Mesenchymal stem cell (in vitro differentiated cells and primary cell): ENCODE data around the gene MAN2A1.
A peak's percentile ranks its signal among the peaks of the same experiment; 100 is the strongest.

Experiments
- DNase-seq: peaks from one replicate; pipeline ENCODE4 v3.0.0-alpha.2; 2013
- H2AFZ ChIP-seq: one replicate; pipeline ENCODE4 v1.6.1; 2013; ENCODE audit warnings: low read depth, mild to moderate bottlenecking, control low read depth, inconsistent platforms, low read length, moderate library complexity
- H2AK5ac ChIP-seq: 2 replicates; pipeline ENCODE4 v1.6.1; 2013; ENCODE audit warnings: low read length, moderate library complexity, mild to moderate bottlenecking, inconsistent platforms; ENCODE audit not compliant: severe bottlenecking
- H2BK120ac ChIP-seq: one replicate; pipeline ENCODE4 v1.6.1; 2013; ENCODE audit warnings: low read depth, mild to moderate bottlenecking, inconsistent platforms, low read length, moderate library complexity
- H2BK12ac ChIP-seq, 2 experiments: one replicate each; pipeline ENCODE4 v1.6.1; 2013; ENCODE audit warnings: inconsistent platforms in 2 of 2, low read length in 2 of 2, mild to moderate bottlenecking in 2 of 2, moderate library complexity in 2 of 2, control low read depth in 1 of 2
- H2BK15ac ChIP-seq: one replicate; pipeline ENCODE4 v1.6.1; 2013; ENCODE audit warnings: mild to moderate bottlenecking, low read depth, inconsistent platforms; ENCODE audit not compliant: poor library complexity, severe bottlenecking
- H2BK5ac ChIP-seq: 2 replicates; pipeline ENCODE4 v1.6.1; 2013; ENCODE audit warnings: low read depth, mild to moderate bottlenecking, low read length, control low read depth, inconsistent platforms; ENCODE audit not compliant: poor library complexity, severe bottlenecking
- H3K14ac ChIP-seq, 2 experiments: one replicate each; pipeline ENCODE4 v1.6.1; 2013; ENCODE audit warnings: inconsistent platforms in 2 of 2, low read length in 2 of 2, control low read depth in 1 of 2, mild to moderate bottlenecking in 1 of 2, moderate library complexity in 1 of 2
- H3K18ac ChIP-seq, 2 experiments: one replicate each; pipeline ENCODE4 v1.6.1; 2013; ENCODE audit warnings: inconsistent platforms in 2 of 2, low read length in 2 of 2, control low read depth in 1 of 2, low read depth in 1 of 2, mild to moderate bottlenecking in 1 of 2
- H3K23ac ChIP-seq, 2 experiments: one replicate each; pipeline ENCODE4 v1.6.1; 2013; ENCODE audit warnings: inconsistent platforms in 2 of 2, low read length in 2 of 2, mild to moderate bottlenecking in 2 of 2, moderate library complexity in 2 of 2, control low read depth in 1 of 2
- H3K27ac ChIP-seq: 2 replicates; pipeline ENCODE4 v1.5.1; 2013; ENCODE audit warnings: mild to moderate bottlenecking, moderate library complexity, low read length, control low read depth, inconsistent platforms; ENCODE audit not compliant: poor library complexity, severe bottlenecking
- H3K27me3 ChIP-seq, 2 experiments: 2 replicates each; pipeline versions ENCODE4 v1.6.1 to v1.7.0; 2013; ENCODE audit warnings: low read length in 2 of 2, mild to moderate bottlenecking in 2 of 2, moderate library complexity in 2 of 2, control low read depth in 1 of 2, inconsistent platforms in 1 of 2; ENCODE audit not compliant: control insufficient read depth in 1 of 2, insufficient read depth in 1 of 2
- H3K36me3 ChIP-seq, 2 experiments: 2 replicates each; pipeline versions ENCODE4 v1.6.1 to v1.7.0; 2013; ENCODE audit warnings: low read length in 2 of 2, control low read depth in 1 of 2, inconsistent platforms in 1 of 2, low read depth in 1 of 2, mild to moderate bottlenecking in 1 of 2; ENCODE audit not compliant: insufficient read depth in 2 of 2, control insufficient read depth in 1 of 2
- H3K4ac ChIP-seq, 2 experiments: one replicate each; pipeline ENCODE4 v1.6.1; 2013; ENCODE audit warnings: inconsistent platforms in 2 of 2, low read length in 2 of 2, mild to moderate bottlenecking in 2 of 2, moderate library complexity in 2 of 2, control low read depth in 1 of 2, low read depth in 1 of 2
- H3K4me1 ChIP-seq: 2 replicates; pipeline ENCODE4 v1.6.1; 2013; ENCODE audit warnings: low read depth, low read length, control low read depth; ENCODE audit not compliant: control insufficient read depth, insufficient read depth
- H3K4me2 ChIP-seq: 2 replicates; pipeline ENCODE4 v1.6.1; 2013; ENCODE audit warnings: low read length, mild to moderate bottlenecking, inconsistent platforms; ENCODE audit not compliant: poor library complexity, severe bottlenecking
- H3K4me3 ChIP-seq, 2 experiments: 2 replicates each; pipeline versions ENCODE4 v1.5.1 to v1.7.0; 2013; ENCODE audit warnings: low read length in 2 of 2, mild to moderate bottlenecking in 2 of 2, control low read depth in 1 of 2, low read depth in 1 of 2; ENCODE audit not compliant: insufficient read depth in 1 of 2
- H3K79me1 ChIP-seq: replicated peaks from 2 replicates; pipeline ENCODE4 v1.6.1; 2013; ENCODE audit warnings: mild to moderate bottlenecking, control low read depth, low read length, inconsistent platforms; ENCODE audit not compliant: poor library complexity, severe bottlenecking
- H3K9ac ChIP-seq: 2 replicates; pipeline ENCODE4 v1.7.0; 2013; ENCODE audit warnings: mild to moderate bottlenecking, low read length, moderate library complexity
- H3K9me3 ChIP-seq: 2 replicates; pipeline ENCODE4 v1.7.0; 2013; ENCODE audit warnings: mild to moderate bottlenecking, low read length; ENCODE audit not compliant: control insufficient read depth
- H4K8ac ChIP-seq: one replicate; pipeline ENCODE4 v1.6.1; 2013; ENCODE audit warnings: inconsistent platforms, mild to moderate bottlenecking, low read length, moderate library complexity
- H4K91ac ChIP-seq: one replicate; pipeline ENCODE4 v1.6.1; 2013; ENCODE audit warnings: mild to moderate bottlenecking, low read length, inconsistent platforms
- WGBS: methylation state at CpG from one replicate; pipeline ENCODE4 v1.1.7; 2013; ENCODE audit warnings: mixed read lengths; 5-methylcytosine and 5-hydroxymethylcytosine counted together

MAN2A1 gene

DNA sequence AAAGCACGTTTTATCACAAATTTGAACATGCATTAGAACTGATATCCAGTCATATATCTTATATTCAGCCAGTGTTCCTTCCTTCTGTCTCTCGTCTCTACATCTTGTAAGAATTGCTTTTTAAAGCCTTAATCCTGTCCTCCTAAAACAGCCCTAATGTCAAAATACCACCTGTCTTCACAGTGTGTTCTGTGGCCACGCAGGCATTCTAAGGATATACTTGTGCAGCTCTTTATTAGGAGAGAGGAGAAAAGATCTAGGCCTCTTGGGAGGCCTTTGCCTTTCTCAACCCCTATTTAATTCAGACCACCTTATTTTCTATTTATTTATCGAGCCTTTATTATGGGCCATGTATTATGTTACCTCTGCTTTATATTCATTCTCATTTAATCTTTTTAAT lies 78.3 kb downstream of the MAN2A1 start:
- WGBS, result 96% methylated on average over 2 of the region's 4 CpGs
- Histone ChIP-seq H3K79me1 (peaks cover 20% of the 10 kb centered on the region), H3K9me3 (peaks cover 2% of the 10 kb centered on the region), H2BK120ac (no peak overlapping the region), H3K18ac (no peak overlapping the region), H2BK12ac (no peak overlapping the region), H4K91ac (no peak overlapping the region), H3K4ac (no peak overlapping the region), H4K8ac (no peak overlapping the region), H3K27me3 (no peaks in the 10 kb centered on the region), H3K4me1 (no peaks in the 10 kb centered on the region), H2AK5ac (no peak overlapping the region), H2AFZ (no peak overlapping the region), H2BK5ac (no peak overlapping the region), H3K4me2 (no peak overlapping the region), H3K36me3 (peaks cover 6 to 44% of the 10 kb centered on the region in 2 experiments), H2BK15ac (no peak overlapping the region), H3K4me3 (no peak overlapping the region), H3K14ac (no peak overlapping the region), H3K9ac (no peak overlapping the region), H3K23ac (no peak overlapping the region), H3K27ac (no peak overlapping the region)
- no peak for DNase-seq

DNA sequence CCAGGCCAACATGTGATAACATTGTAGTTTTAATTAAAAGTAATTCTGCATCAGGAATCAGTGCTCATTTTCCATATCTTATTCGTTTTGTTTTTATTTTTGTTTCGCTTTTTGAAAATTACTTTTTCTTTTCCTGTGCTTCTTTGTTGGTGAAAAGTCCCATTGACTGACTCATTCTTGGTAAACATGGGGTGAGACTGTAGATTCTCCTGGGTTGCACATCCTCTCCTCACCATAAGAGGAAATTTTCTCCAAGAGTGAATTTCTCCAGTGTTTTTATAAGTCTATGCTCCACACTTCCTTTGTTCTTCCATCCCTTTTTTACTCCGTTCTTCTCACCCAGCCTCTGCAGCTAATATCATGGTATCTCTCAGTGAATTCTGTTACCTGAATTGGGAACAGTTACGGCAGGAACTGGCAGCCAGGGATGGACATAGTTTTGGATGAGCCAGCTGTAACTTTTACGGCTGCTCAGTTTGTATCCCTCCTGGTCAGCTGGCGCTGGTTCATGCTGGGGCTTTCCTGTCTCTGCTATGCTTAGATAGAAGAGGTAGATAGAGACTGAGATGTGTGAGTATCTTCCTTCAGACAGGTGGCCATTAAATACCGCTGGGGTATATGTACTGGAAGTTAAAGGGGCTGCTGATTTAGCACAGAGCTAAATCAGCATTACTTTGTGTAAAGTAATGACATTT lies 80.0 kb downstream of the MAN2A1 start:
- DNase-seq, result no peak

DNA sequence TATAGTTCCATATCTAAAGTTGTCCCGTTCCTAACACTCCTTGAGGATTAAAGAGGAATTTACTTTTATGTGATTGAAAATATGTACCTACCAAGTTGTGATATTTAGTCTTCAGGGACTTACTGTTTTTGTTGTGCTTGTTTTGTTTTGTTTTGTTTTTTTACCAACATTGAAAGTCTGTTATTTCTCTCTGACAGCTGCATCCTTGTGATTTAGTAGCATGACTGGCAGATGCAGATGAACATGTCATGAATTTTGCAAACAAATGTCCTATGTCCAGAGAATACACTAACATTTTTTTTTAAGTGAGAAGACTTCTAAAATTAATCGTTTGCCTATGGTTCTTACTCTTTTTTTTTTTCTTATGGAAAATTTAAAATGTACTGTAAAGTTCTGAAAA lies 85.4 kb downstream of the MAN2A1 start:
- Histone ChIP-seq H2BK12ac (no peak overlapping the region), H2BK5ac (no peak overlapping the region), H3K27ac (no peak overlapping the region), H2BK15ac (no peak overlapping the region), H4K91ac (no peak overlapping the region), H3K79me1 (peaks cover 8% of the 10 kb centered on the region), H3K9me3 (no peaks in the 10 kb centered on the region), H3K4me3 (no peak overlapping the region), H2AFZ (no peak overlapping the region), H2AK5ac (no peak overlapping the region), H3K36me3 (peaks cover 4 to 37% of the 10 kb centered on the region in 2 experiments), H3K23ac (no peak overlapping the region), H3K14ac (no peak overlapping the region), H2BK120ac (no peak overlapping the region), H3K4me1 (no peaks in the 10 kb centered on the region), H4K8ac (no peak overlapping the region), H3K4me2 (no peak overlapping the region), H3K18ac (no peak overlapping the region), H3K4ac (no peak overlapping the region), H3K9ac (no peak overlapping the region), H3K27me3 (no peaks in the 10 kb centered on the region)
- no CpG with 5 or more reads among the region's 2 CpGs for WGBS
- DNase-seq, result no peak

More for the DNA sequence above, 80.0 kb downstream of the MAN2A1 start:
- Histone ChIP-seq H3K18ac (no peak overlapping the region), H2AFZ (no peak overlapping the region), H3K36me3 (peaks cover 4 to 47% of the 10 kb centered on the region in 2 experiments), H3K23ac (no peak overlapping the region), H2BK12ac (no peak overlapping the region), H4K8ac (no peak overlapping the region), H3K4me2 (peak overlapping the region; percentile 33), H2BK15ac (no peak overlapping the region), H3K14ac (no peak overlapping the region), H4K91ac (no peak overlapping the region), H3K27me3 (no peaks in the 10 kb centered on the region), H3K4me1 (no peaks in the 10 kb centered on the region), H2AK5ac (no peak overlapping the region), H3K9me3 (no peaks in the 10 kb centered on the region), H2BK5ac (no peak overlapping the region), H3K4me3 (no peak overlapping the region), H2BK120ac (no peak overlapping the region), H3K4ac (peak overlapping the region in 1 of 2 experiments; percentile 49), H3K79me1 (peaks cover 20% of the 10 kb centered on the region), H3K9ac (no peak overlapping the region), H3K27ac (peak overlapping the region; percentile 23)
- over 99% methylated on average over 6 of the region's 7 CpGs for WGBS

DNA sequence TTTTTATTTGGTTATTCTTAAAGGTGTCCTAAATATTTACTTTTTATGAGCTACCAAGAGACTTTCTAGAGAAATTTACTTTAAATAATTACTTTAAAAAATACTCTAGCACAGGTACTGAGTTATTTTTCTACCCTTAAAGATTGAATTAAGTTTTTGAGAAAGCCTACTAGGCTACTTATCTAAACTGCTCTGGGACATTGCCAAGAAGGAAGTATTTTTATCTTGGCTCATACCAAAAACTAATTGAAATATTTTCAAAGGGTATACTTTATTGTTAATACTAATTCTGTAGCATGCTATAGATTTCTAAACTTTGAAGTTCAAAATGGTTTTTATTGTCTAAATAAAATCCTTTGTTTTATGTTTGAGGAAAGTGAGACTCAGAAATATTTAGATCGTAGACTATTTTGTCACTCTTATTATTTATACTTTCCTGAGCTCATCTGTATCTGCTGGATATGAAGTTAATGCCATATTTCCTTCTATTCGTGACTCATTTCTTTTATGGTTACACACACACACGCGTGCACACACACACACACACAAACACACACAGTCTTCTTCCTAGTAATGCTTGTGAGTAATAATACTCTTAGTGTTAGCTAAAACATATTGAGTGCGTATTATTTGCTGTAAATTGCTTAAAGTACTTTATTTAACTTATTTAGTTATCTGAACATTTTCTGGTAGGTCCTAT lies 89.5 kb downstream of the MAN2A1 start:
- Histone ChIP-seq H3K4me1 (no peaks in the 10 kb centered on the region), H3K18ac (no peak overlapping the region), H2BK120ac (no peak overlapping the region), H3K9ac (no peak overlapping the region), H3K27ac (no peak overlapping the region), H3K9me3 (no peaks in the 10 kb centered on the region), H3K79me1 (peaks cover 2% of the 10 kb centered on the region), H3K27me3 (no peaks in the 10 kb centered on the region), H3K36me3 (peaks cover 0 to 32% of the 10 kb centered on the region in 2 experiments), H2BK15ac (no peak overlapping the region), H2BK12ac (no peak overlapping the region), H2BK5ac (no peak overlapping the region), H3K4me2 (no peak overlapping the region), H4K91ac (no peak overlapping the region), H2AK5ac (no peak overlapping the region), H3K14ac (no peak overlapping the region), H3K23ac (no peak overlapping the region), H3K4me3 (no peak overlapping the region), H3K4ac (no peak overlapping the region), H4K8ac (no peak overlapping the region), H2AFZ (no peak overlapping the region)
- WGBS, result 100% methylated on average over 1 of the region's 5 CpGs
- DNase-seq, result peak; percentile 13
